EH (cell line): ENCODE data around the gene C9orf43.
"Not testable (repeated sequence)": the region's sequence is repeated elsewhere in the genome, so short reads cannot be mapped to it uniquely, and the experiment has no call there.

Source experiments
- DNase-seq: peaks from one replicate; pipeline ENCODE4 v3.0.0-alpha.2; 2015; ENCODE audit warnings: low read depth

Gene C9orf43

GRCh38 chr9:113381441-113381840, 29.1 kb upstream of the C9orf43 start:
- not testable (repeated sequence) for DNase-seq

GRCh38 chr9:113381909-113382411, 28.6 kb upstream of the C9orf43 start:
- no peak for DNase-seq

DNA sequence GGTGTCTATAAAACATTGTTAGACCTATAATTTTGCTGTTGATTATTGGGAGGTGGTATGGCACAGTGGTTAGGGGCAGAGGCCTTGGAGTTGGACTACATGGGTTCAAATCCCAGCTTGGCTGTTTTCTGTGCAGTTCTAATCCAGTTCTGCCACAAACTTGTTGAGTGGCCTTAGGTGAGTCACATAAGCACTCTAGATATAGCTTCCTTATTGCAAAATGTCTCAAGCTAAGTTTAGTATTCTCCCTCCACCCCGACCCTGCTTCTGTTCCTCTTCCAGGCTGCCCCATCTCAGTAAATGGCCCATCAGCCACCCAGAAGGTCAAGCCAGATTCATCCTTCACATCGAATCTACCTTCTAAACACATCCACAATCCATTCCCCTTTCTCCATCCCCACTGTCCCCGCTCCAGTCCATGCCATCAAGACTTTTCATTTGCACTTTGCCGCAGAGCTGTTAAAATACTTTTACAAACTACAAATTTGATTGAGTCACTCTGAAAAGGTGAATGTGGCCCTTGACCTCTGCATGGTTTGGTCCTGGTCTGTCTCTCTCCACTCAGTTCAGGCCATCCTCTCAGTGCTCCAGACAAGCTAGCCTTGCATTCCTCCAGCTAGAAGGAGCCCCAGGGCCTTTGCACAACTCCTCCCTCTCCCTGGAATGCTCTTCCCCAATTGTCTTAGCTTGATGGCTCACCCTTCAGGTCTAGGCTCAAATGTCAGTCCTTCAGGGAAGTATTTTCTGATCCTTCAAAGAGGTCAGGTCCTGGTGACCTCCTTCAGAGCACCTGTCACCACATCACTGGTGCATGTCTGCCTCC, 23.8 kb upstream of the C9orf43 start:
- DNase-seq: no peak

DNA sequence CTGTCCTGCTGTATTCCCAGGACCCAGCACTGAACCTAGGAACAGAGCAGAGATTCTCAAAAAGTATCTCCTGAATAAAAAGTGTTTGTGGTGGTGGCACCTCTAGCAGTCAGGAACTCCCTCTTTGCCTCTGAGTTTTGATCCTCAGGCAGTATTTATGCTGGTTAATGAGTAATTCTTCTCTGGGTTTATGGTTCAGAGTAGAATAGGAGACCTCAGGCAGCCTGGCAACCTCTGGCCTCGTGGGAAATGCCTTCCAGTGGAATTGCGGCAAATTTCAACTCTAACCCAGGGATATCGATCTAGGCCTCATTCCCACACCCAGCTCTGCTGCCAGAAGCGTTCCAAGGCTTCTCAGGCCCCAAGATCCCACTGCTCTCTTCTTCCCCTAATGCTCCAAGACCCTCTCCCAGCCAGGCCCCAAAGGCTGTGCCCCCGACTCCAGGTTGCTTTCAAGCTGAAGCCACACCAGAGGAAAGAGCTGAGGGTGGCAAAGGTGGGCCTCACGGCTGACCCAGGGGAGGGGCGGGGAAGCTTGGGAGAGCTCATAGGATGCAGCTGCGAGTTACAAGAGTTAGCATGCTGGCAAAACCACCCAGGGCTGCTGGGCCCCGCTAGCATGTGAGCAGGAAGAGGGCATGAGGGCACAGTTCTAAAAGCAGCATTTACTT, 22.9 kb upstream of the C9orf43 start:
- no peak for DNase-seq

DNA sequence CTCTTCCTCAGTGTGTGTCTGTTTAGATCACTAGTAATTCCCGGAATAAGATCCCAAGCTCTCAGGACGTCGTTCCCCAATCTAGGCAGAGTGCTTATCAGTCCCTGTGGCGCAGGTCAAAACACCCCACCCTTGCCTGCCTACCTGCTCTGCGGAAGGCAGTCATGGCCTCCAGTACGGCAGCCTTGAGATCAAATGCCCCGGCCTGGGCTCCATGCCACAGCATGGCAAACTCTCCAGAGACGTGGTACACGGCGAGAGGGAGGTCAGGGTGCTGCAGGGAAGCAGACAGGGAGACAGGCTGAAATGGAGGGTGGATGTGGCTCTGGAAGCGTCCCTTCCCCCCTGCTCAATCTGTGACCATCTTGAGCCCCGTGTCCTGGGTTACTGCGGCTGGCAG, 21.7 kb upstream of the C9orf43 start:
- no peak for DNase-seq

DNA sequence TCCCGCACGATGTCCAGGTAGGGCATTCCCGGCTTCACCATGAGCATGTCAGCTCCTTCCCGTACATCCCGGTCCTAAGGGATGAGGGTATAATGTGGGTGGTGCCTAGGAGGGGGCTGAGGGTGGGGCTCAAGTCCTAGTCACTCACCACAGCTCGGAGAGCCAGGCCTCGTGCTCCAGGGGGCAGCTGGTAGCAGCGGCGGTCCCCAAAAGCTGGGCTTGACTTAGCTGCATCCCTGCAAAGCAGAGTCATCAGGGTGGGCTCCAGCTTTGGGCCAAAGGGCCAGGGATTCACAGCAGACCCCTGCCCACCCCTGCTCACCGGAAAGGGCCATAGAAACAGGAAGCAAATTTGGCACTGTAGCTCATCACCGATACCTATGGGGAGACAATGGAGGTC, 21.1 kb upstream of the C9orf43 start:
- DNase-seq: no peak

GRCh38 chr9:113390192-113390960, 20.2 kb upstream of the C9orf43 start:
- DNase-seq: no peak

GRCh38 chr9:113391917-113392316, 18.6 kb upstream of the C9orf43 start:
- DNase-seq: no peak

GRCh38 chr9:113393281-113393680, 17.3 kb upstream of the C9orf43 start:
- no peak for DNase-seq

DNA sequence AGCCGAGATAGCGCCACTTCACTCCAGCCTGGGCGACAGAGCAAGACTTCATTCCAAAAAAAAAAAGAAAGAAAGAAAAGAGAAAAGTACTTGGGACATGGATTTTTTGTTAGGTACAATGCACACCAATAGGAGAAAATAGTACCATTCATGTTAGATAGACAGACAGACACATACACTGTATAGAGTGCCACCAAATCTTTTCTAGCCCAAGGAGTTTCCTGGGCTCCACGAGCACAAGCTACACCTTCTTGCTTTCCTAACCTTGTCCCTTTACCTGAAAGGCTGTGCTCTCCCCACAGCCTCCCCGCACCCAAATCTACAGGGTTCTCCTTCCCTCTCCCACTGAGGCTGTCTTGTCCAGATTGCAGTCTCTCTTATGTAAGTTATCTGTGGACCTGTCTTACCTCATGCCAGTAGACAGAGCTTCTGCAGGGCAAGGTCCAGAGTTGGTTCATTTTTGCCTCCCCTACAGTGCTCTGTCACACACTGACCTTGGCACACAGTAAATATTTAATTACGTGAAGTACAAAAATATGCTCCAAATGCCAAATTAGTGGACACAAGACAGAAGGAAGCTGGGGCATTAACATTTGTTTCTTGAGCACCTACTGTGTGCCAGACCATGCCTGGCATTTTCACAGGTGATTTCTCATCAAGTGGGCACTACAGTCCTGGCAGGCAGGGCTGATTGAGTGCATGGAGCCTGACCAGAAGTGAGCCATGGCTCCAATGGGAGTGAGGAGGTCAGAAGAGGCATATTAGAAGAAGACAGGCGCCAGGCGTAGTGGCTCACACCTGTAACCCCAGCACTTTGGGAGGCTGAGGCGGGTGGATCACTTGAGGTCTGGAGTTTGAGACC, 15.3 kb upstream of the C9orf43 start:
- DNase-seq: no peak

DNA sequence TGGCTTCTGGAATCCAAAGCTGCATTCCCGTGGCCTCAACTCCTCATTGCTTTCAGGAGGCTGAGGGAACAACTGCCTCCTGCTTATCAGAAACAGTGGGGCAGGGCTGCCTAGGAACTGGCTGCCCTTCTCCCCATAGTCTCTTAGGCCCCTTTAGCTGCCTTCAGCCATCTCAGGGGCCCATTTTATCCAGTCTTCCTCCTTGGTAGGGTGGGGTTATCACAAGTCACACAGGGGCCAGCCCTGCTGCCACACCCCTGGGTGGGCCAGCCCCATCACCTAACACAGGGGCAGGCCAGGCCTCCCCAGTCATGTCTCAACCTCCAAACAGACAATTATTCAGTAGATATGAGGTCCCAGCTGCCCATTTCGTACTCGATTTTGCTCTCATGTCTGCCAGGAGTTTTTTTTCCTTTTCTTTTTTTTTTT, 13.3 kb upstream of the C9orf43 start:
- DNase-seq: no peak

- DNase-seq: no peak
Measured at GRCh38 chr9:113398796-113399195, 11.8 kb upstream of the C9orf43 start.

- no peak for DNase-seq
Measured at GRCh38 chr9:113399646-113400200, 10.8 kb upstream of the C9orf43 start.

GRCh38 chr9:113401027-113401792, 9.3 kb upstream of the C9orf43 start, which contains the start of gene ALAD:
Gene ALAD, minus strand, starts transcription at chr9:113401284. Its CDS starts 7,725 bp downstream, at chr9:113393559.
- peak; percentile 98 for DNase-seq

DNA sequence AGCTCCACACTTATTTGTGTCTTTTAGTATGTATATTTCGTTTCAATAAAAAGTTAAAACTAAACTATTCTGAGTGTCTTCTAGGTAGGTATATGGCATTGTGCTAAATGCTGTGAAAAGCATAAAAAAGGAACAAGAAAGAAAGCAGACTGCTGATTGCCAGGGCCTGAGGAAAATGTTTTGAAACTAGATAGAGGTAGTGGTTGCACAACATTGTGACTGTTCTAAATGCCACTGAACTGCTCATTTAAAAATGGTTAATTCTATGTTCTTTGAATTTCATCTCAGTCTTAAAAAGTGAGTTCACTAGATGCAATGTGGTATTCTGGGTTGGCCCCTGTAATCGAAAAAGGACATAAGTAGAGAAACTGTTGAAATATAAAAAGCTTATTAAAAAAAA, 6.9 kb upstream of the C9orf43 start:
- no peak for DNase-seq

DNA sequence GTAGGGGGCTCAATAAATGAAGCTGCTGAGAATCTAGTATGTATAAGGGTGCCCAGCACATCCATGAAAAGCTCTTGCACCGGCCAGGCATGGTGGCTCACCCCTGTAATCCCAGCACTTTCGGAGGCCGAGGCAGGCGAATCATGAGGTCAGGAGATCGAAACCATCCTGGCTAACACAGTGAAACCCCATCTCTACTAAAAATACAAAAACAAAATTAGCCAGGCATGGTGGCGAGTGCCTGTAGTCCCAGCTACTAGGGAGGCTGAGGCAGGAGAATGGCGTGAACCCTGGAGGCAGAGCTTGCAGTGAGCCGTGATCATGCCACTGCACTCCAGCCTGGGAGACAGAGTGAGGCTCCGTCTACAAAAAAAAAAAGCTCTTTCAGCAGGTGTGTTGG, 4.2 kb upstream of the C9orf43 start:
- DNase-seq: not testable (repeated sequence)

DNA sequence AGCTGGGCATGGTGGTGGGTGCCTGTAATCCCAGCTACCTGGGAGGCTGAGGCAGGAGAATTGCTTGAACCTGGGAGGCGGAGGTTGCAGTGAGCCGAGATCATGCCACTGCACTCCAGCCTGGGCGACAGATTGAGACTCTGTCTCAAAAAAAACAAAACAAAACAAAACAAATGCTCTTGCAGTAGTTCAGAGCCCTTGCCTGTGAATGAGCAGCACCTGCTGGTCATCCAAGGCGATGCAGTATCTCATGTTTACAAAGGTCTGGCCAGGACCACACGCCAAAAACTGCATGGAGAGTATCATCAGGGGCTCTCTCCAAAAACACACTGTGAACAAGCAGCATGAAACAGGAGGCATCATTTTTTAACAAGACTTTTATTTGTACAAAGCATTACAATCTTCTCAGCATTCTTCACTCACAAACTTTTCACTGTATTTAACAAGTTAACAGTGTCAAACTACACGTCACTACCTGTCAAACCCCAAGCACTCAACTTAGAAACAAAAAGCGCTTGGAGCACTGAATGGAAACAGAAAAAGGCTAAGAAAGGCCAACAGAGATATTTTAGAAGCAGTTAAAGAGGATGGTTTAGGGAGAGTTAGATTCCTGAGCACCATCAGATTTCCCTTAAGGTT, 3.6 kb upstream of the C9orf43 start:
- DNase-seq: peak; percentile 73

- no peak for DNase-seq
Measured at GRCh38 chr9:113409481-113409880, 1.1 kb upstream of the C9orf43 start.

GRCh38 chr9:113409883-113410206, 702 bp upstream of the C9orf43 start:
- no peak for DNase-seq

DNA sequence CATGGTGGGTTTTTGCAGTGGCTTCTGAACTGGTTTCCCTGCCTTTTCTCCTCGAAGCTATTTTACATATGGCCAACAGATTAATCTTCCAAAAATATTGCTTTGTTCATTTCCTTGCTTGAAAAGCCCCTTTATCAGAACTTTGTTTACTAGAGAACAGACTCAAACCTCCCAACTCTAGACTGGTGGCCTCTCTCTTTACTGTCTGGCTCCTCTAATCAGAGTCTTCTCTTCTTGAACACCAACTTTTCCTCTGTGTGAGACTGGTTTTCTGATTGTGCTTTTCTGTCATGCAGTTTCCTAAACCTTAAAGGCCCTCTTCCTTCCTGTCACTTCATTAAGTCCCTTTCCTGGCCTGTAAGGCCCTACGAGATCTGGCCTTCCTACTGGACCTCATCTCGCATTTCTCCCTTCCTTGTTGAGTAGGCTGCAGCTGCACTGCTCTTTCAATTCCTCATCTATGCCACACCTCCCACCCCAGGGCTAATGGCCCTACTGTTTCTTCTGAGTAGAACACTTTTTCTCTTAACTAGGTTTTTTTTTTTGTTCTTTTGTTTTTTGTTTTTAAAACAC, 5.7 kb downstream of the C9orf43 start:
- no peak for DNase-seq
